ENCODE data around the gene XIRP1.

Gene XIRP1

GRCh38 chr3:39170461-39170860 lies 21.9 kb downstream of the XIRP1 start:
- H3K9me3 Mint-ChIP-seq: peaks cover 4% of the 10 kb centered on the region
- DNase-seq: no peak
- no peak for ATAC-seq
- H3K4me3 Mint-ChIP-seq: no peak overlapping the region
- no peak overlapping the region for H3K27ac Mint-ChIP-seq
- no peaks in the 10 kb centered on the region for H3K36me3 Mint-ChIP-seq (ENCODE audit: low read depth)
- peaks cover 16% of the 10 kb centered on the region for H3K4me1 Mint-ChIP-seq
- H3K27me3 Mint-ChIP-seq: no peaks in the 10 kb centered on the region

DNA sequence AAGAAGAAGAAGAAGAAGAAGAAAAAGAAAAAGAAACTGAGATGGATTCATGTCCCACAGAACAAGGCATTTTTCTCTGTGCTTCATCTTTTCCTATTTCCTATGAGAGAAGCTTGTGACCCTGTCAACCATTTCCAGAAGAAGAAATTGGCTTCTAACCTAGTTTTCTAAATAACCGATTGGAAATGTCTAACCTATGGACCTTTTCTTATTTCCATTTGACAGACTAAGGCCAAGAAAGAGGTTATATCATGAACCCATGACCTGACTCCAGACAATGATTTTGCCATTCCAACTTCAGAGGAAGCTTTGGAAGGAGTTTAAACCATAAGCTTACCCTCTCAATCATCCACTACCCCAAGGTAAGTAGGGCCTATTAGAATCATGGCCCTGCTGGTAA lies 22.7 kb downstream of the XIRP1 start:
- H3K27ac Mint-ChIP-seq: no peak overlapping the region
- no peak for ATAC-seq
- no peak overlapping the region for H3K4me3 Mint-ChIP-seq
- H3K4me1 Mint-ChIP-seq: peaks cover 17% of the 10 kb centered on the region
- H3K36me3 Mint-ChIP-seq (ENCODE audit: low read depth): no peaks in the 10 kb centered on the region
- H3K9me3 Mint-ChIP-seq: peaks cover 2% of the 10 kb centered on the region
- no peak for DNase-seq
- no peaks in the 10 kb centered on the region for H3K27me3 Mint-ChIP-seq

DNA sequence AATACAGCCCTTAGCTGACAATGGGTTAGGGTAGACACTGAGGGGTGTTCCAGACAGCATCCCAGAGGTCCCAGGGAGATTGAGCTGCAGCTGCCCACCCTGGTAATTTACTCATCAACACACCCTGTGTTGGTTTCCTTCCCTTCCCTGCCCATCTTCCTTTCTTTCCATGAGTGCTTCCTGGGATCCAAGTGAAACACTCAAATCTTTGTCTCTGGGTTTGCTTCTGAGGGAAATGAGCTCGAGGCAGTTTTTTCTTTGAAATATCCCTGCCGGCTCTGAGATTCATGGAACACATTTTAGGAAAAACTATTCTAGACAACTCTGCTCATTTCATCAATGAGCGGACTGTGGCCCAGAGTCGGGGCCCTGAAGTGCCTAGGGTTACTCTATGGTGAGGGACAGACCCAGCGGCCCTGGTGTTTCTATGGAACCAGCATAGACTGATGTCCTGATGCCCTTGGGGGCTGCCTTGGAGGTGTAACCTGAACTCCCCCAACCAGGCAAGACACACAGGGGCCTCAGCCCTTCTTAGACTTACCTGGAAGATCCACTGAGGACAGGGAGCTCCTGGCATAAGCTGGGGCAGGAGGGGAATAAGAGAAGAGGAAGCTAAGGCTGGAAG lies 24.1 kb downstream of the XIRP1 start:
- H3K4me1 Mint-ChIP-seq: peaks cover 15% of the 10 kb centered on the region
- H3K36me3 Mint-ChIP-seq (ENCODE audit: low read depth): no peaks in the 10 kb centered on the region
- H3K9me3 Mint-ChIP-seq: no peaks in the 10 kb centered on the region
- H3K4me3 Mint-ChIP-seq: no peak overlapping the region
- no peaks in the 10 kb centered on the region for H3K27me3 Mint-ChIP-seq
- ATAC-seq: no peak
- H3K27ac Mint-ChIP-seq: no peak overlapping the region
- no peak for DNase-seq

- no peaks in the 10 kb centered on the region for H3K9me3 Mint-ChIP-seq
Measured at GRCh38 chr3:39166932-39167532, 25.4 kb downstream of the XIRP1 start.

DNA sequence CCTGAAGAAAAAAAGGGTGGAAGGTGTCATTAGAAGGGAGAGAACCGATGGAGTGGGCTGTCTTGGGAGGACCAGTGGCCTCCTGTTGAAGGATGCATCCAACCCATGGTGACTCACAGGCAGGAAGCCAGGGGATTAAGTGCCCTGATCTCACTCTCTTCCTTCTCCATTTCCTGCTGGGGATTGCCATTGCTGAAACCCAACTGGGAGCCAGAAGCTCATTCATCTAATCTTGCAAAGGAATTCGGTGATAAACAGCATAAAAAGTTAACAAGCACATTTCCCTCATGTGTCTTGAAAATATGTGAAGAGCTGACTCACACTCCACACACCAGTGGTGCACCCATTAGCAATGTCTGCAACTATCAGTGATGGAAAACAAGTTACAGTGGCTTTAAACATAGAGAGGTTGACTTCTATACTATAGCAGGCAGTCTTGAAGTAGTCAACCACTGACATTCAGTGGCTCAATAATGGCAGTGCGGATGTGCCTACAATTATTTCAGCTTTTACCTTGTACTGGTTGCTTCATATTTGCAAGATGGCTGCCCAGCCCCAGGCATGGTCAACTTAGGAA lies 26.2 kb downstream of the XIRP1 start:
- Mint-ChIP-seq H3K36me3 (ENCODE audit: low read depth) (no peaks in the 10 kb centered on the region), H3K4me1 (peaks cover 15% of the 10 kb centered on the region), H3K27ac (no peak overlapping the region), H3K27me3 (no peaks in the 10 kb centered on the region), H3K4me3 (no peak overlapping the region), H3K9me3 (no peaks in the 10 kb centered on the region)
- no peak for DNase-seq
- ATAC-seq: no peak

More at GRCh38 chr3:39166932-39167532, 25.4 kb downstream of the XIRP1 start:
- ATAC-seq: no peak
- Mint-ChIP-seq H3K36me3 (ENCODE audit: low read depth) (no peaks in the 10 kb centered on the region), H3K4me1 (peaks cover 15% of the 10 kb centered on the region), H3K4me3 (no peak overlapping the region), H3K27ac (no peak overlapping the region), H3K27me3 (no peaks in the 10 kb centered on the region)
- no peak for DNase-seq

DNA sequence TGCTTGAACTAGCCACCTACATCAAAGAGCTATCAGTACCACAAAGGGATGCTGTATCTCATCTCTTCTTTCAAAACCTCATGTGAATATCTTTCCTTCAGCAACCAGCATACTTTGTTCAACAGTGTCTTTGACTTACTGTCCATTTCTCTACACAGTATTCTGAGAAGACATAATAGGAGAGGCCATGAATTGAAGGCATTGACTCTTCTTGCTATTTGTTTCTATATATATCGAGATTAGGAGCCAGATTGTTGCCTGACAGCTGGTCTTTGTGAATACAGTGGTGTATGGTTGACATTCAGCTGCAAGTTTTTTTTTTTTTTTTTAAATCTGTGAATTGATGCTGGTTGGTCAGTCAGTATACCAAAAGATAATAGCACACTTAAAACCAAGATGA lies 26.9 kb downstream of the XIRP1 start:
- Mint-ChIP-seq H3K4me3 (no peak overlapping the region), H3K9me3 (no peaks in the 10 kb centered on the region), H3K36me3 (ENCODE audit: low read depth) (no peaks in the 10 kb centered on the region), H3K27me3 (no peaks in the 10 kb centered on the region), H3K27ac (no peak overlapping the region), H3K4me1 (peaks cover 15% of the 10 kb centered on the region)
- DNase-seq (no peak), ATAC-seq (no peak)

DNA sequence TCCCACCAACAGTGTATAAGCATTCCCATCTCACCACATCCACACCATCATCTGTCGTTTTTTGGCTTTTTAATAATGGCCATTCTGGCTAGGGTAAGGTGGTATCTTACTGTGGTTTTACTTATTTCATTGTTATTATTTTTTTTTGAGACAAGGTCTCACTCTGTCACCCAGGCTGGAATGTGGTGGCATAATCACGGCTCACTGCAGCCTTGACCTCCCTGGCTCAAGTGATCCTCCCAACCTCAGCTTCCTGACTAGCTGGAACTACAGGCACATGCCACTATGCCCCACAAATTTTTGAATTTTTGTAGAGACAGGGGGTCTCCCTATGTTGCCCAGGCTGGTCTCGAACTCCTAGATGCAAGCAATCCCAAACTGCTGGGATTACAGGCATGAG lies 28.0 kb downstream of the XIRP1 start:
- no peaks in the 10 kb centered on the region for H3K36me3 Mint-ChIP-seq (ENCODE audit: low read depth)
- no peak overlapping the region for H3K27ac Mint-ChIP-seq
- H3K4me1 Mint-ChIP-seq: peaks cover 15% of the 10 kb centered on the region
- ATAC-seq (no peak), DNase-seq (no peak)
- no peak overlapping the region for H3K4me3 Mint-ChIP-seq
- no peaks in the 10 kb centered on the region for H3K27me3 Mint-ChIP-seq
- no peaks in the 10 kb centered on the region for H3K9me3 Mint-ChIP-seq

- Mint-ChIP-seq H3K27me3 (no peaks in the 10 kb centered on the region), H3K27ac (no peak overlapping the region), H3K9me3 (no peaks in the 10 kb centered on the region), H3K4me1 (peaks cover 24% of the 10 kb centered on the region), H3K4me3 (no peak overlapping the region), H3K36me3 (ENCODE audit: low read depth) (no peaks in the 10 kb centered on the region)
- ATAC-seq (no peak), DNase-seq (no peak)
Measured at GRCh38 chr3:39158148-39158715, 34.2 kb downstream of the XIRP1 start.

GRCh38 chr3:39157359-39157758 lies 35.0 kb downstream of the XIRP1 start:
- DNase-seq (no peak), ATAC-seq (no peak)
- Mint-ChIP-seq H3K4me1 (peaks cover 27% of the 10 kb centered on the region), H3K27ac (no peak overlapping the region), H3K27me3 (peaks cover 2% of the 10 kb centered on the region), H3K4me3 (no peak overlapping the region), H3K9me3 (no peaks in the 10 kb centered on the region), H3K36me3 (ENCODE audit: low read depth) (peaks cover 3% of the 10 kb centered on the region)

- H3K9me3 Mint-ChIP-seq: no peaks in the 10 kb centered on the region
- H3K36me3 Mint-ChIP-seq (ENCODE audit: low read depth): peaks cover 13% of the 10 kb centered on the region
- H3K4me3 Mint-ChIP-seq: peak overlapping the region; percentile 25
- H3K27ac Mint-ChIP-seq: no peak overlapping the region
- peaks cover 33% of the 10 kb centered on the region for H3K4me1 Mint-ChIP-seq
- DNase-seq: no peak
- H3K27me3 Mint-ChIP-seq: peaks cover 2% of the 10 kb centered on the region
- no peak for ATAC-seq
Measured at GRCh38 chr3:39156421-39156820, 36.0 kb downstream of the XIRP1 start.

DNA sequence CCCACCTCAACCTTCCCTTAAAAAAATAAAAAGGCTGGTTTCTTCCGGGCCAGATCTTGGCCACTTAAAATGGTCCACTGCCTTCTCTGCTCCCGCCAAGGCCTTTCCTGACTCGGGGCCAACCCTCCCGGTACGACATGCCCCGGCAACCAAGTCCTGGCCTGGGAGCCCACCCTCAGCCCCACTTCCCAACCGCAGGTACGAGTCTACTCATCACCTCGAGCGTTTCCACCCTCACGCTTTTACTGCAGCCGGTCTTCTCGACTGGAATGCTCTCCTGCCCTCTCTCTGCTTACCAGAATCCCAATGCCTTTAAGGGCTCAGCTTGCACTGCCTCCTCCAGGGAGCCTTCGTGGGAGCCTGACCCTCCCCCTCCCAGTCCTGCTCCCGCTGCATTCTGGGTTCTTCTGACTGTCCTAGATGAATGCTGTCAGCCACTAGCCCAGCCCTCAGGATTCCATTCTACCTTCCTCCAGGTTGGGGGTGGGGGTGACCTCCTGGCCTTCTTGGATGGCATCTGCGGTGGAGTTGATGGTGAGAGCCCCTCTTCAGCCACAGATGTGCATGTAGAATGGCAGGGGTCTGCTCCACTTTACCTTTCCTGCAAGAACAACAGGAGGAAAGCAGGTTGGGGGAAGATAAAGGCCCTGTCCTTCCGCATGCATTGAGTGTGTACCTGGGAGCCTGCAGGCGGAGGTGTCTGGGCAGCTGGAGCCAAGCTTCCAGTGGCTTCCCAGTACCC lies 37.9 kb downstream of the XIRP1 start:
- H3K27ac Mint-ChIP-seq: peak overlapping the region; percentile 82
- H3K4me3 Mint-ChIP-seq: peak overlapping the region; percentile 73
- H3K4me1 Mint-ChIP-seq: peaks cover 52% of the 10 kb centered on the region
- ATAC-seq (no peak), DNase-seq (no peak)
- peaks cover 32% of the 10 kb centered on the region for H3K36me3 Mint-ChIP-seq (ENCODE audit: low read depth)
- H3K9me3 Mint-ChIP-seq: no peaks in the 10 kb centered on the region
- H3K27me3 Mint-ChIP-seq: peaks cover 2% of the 10 kb centered on the region

GRCh38 chr3:39153977-39154279 lies 38.5 kb downstream of the XIRP1 start:
- ATAC-seq (peak; percentile 0), DNase-seq (no peak)
- Mint-ChIP-seq H3K9me3 (no peaks in the 10 kb centered on the region), H3K36me3 (ENCODE audit: low read depth) (peaks cover 38% of the 10 kb centered on the region), H3K27ac (peak overlapping the region; percentile 82), H3K4me1 (peaks cover 57% of the 10 kb centered on the region), H3K4me3 (peak overlapping the region; percentile 73), H3K27me3 (peaks cover 2% of the 10 kb centered on the region)

GRCh38 chr3:39150803-39151631 lies 41.4 kb downstream of the XIRP1 start:
- no peaks in the 10 kb centered on the region for H3K9me3 Mint-ChIP-seq
- H3K4me3 Mint-ChIP-seq: peak overlapping the region; percentile 98
- peaks cover 2% of the 10 kb centered on the region for H3K27me3 Mint-ChIP-seq
- DNase-seq (peak; percentile 78), ATAC-seq (no peak)
- peaks cover 64% of the 10 kb centered on the region for H3K36me3 Mint-ChIP-seq (ENCODE audit: low read depth)
- H3K4me1 Mint-ChIP-seq: peaks cover 82% of the 10 kb centered on the region
- H3K27ac Mint-ChIP-seq: peak overlapping the region; percentile 96

GRCh38 chr3:39150148-39150802 lies 42.1 kb downstream of the XIRP1 start:
- ATAC-seq (no peak), DNase-seq (no peak)
- Mint-ChIP-seq H3K9me3 (no peaks in the 10 kb centered on the region), H3K27ac (peak overlapping the region; percentile 96), H3K27me3 (peaks cover 2% of the 10 kb centered on the region), H3K4me1 (peaks cover 78% of the 10 kb centered on the region), H3K36me3 (ENCODE audit: low read depth) (peaks cover 69% of the 10 kb centered on the region), H3K4me3 (peak overlapping the region; percentile 98)
